CD4-positive, alpha-beta T cell (primary cell): ENCODE measurements around the gene SZT2. TPM values are rescaled to one million over a fixed set of nuclear protein-coding genes. Genes with fewer than 3 reads are reported as not detected.

Source experiments
- ATAC-seq: fragments of 200-7000 bp; cut with Tn5 transposase; one replicate; pipeline ENCODE4 v1.10.0; 2022; ENCODE audit warnings: mild to moderate bottlenecking; ENCODE audit not compliant: poor library complexity
- CTCF ChIA-PET: fragments of 350-600 bp; sonication (Branson Sonifier 250); formaldehyde crosslinking; loops from one replicate; lab custom pipeline; 2021; ENCODE audit warnings: antibody characterized with exemption, inconsistent platforms; lab: Charles Lee
- POLR2A ChIA-PET: fragments of 350-600 bp; sonication (Branson Sonifier 250); formaldehyde crosslinking; loops from one replicate; lab custom pipeline; 2021; ENCODE audit warnings: antibody characterized with exemption, inconsistent platforms; lab: Charles Lee
- DNase-seq, 14 experiments: peaks; one replicate each; pipeline ENCODE4 v3.0.0-alpha.2; 2013 to 2020; ENCODE audit warnings: mixed read lengths in 2 of 14
- H3K27ac ChIP-seq, 2 donors: one replicate each; pipeline versions ENCODE4 v1.5.1 to v1.7.0; 2013; ENCODE audit warnings: low read length in 2 of 2, low read depth in 1 of 2, mild to moderate bottlenecking in 1 of 2
- H3K27me3 ChIP-seq, 2 experiments: 1 replicate in 1 of 2; 2 replicates in 1 of 2; pipeline versions ENCODE4 v1.6.1 to v1.7.0; 2013; ENCODE audit warnings: low read length in 2 of 2, control low read depth in 1 of 2, mild to moderate bottlenecking in 1 of 2, moderate library complexity in 1 of 2; ENCODE audit not compliant: insufficient read depth in 2 of 2, control insufficient read depth in 1 of 2
- H3K36me3 ChIP-seq: one replicate; pipeline ENCODE4 v1.6.1; 2013; ENCODE audit warnings: low read length, control low read depth; ENCODE audit not compliant: insufficient read depth
- H3K4me1 ChIP-seq: one replicate; pipeline ENCODE4 v1.6.1; 2013; ENCODE audit warnings: low read length, control low read depth; ENCODE audit not compliant: insufficient read depth
- H3K4me3 ChIP-seq: one replicate; pipeline ENCODE4 v1.5.1; 2013; ENCODE audit warnings: mild to moderate bottlenecking, low read length, moderate library complexity
- H3K9me3 ChIP-seq, 2 experiments: 1 replicate in 1 of 2; 2 replicates in 1 of 2; pipeline versions ENCODE4 v1.6.1 to v1.7.0; 2013; ENCODE audit warnings: low read length in 2 of 2, mild to moderate bottlenecking in 2 of 2, control low read depth in 1 of 2, moderate library complexity in 1 of 2; ENCODE audit not compliant: control insufficient read depth in 1 of 2, insufficient read depth in 1 of 2
- H3K27ac Mint-ChIP-seq: one replicate; pipeline ENCODE4 v1.8.0; 2020; ENCODE audit warnings: mixed read lengths
- H3K27me3 Mint-ChIP-seq: one replicate; pipeline ENCODE4 v1.8.0; 2021; ENCODE audit warnings: mixed read lengths
- H3K36me3 Mint-ChIP-seq: one replicate; pipeline ENCODE4 v1.8.0; 2021; ENCODE audit warnings: low read depth, mixed read lengths
- H3K4me1 Mint-ChIP-seq: one replicate; pipeline ENCODE4 v1.8.0; 2021; ENCODE audit warnings: low read depth, mixed read lengths
- H3K4me3 Mint-ChIP-seq: one replicate; pipeline ENCODE4 v1.8.0; 2020; ENCODE audit warnings: mild to moderate bottlenecking, mixed read lengths
- H3K9me3 Mint-ChIP-seq: one replicate; pipeline ENCODE4 v1.8.0; 2020; ENCODE audit warnings: mixed read lengths
- CTCF ChIP-seq: fragments of 200-600 bp; IDR thresholded peaks from one replicate; pipeline ENCODE4 v1.8.0; 2022; ENCODE audit warnings: antibody characterized with exemption, mild to moderate bottlenecking
- intact Hi-C, 2 experiments: fragments of 100-400 bp; cut with DNase I in 1 of 2; cut with micrococcal nuclease in 1 of 2; formaldehyde crosslinking; loops; one replicate each; pipeline versions ENCODE4 v1.15.1 to v1.9.0; 2023 to 2025; cut with DNase I, micrococcal nuclease
- total RNA-seq, 174 experiments: library from RNA in 2 of 174; stranded (reverse) in 2 of 174; gene quantifications; one replicate each; pipeline ENCODE4 v1.2.3 and lab custom pipeline; 2021 to 2026

SZT2 gene
- total RNA-seq, 2 experiments from 2014 or later, result 69.7 to 72.5 TPM

- POLR2A ChIA-PET, result no interaction called here
- Mint-ChIP-seq H3K27me3 (no peaks in the 10 kb centered on the region), H3K4me1 (no peaks in the 10 kb centered on the region), H3K9me3 (no peaks in the 10 kb centered on the region), H3K27ac (no peak overlapping the region), H3K4me3 (no peak overlapping the region), H3K36me3 (peaks cover 46% of the 10 kb centered on the region)
- TF ChIP-seq CTCF, result no peak
- ATAC-seq, result no peak
- H3K4me3 ChIP-seq, result no peak overlapping the region
- DNase-seq, result no peak
- H3K36me3 ChIP-seq, result peaks cover 91% of the 10 kb centered on the region
- CTCF ChIA-PET, result no interaction called here
- H3K27me3 ChIP-seq, result no peaks in the 10 kb centered on the region
- H3K9me3 ChIP-seq, result no peaks in the 10 kb centered on the region
- intact Hi-C loops, result no loop called here
- no peaks in the 10 kb centered on the region for H3K4me1 ChIP-seq
- H3K27ac ChIP-seq, result no peak overlapping the region
Measured at GRCh38 chr1:43425045-43425444, 35.3 kb downstream of the SZT2 start.

- no peak for TF ChIP-seq CTCF
- H3K4me1 Mint-ChIP-seq, result no peaks in the 10 kb centered on the region
- H3K27me3 ChIP-seq, result no peaks in the 10 kb centered on the region
- H3K9me3 Mint-ChIP-seq, result no peaks in the 10 kb centered on the region
- ChIA-PET POLR2A (no interaction called here), CTCF (no interaction called here)
- no peak overlapping the region for H3K27ac ChIP-seq
- H3K4me1 ChIP-seq, result no peaks in the 10 kb centered on the region
- DNase-seq (no peak), ATAC-seq (no peak)
- H3K4me3 ChIP-seq, result no peak overlapping the region
- intact Hi-C loops, result no loop called here
- no peaks in the 10 kb centered on the region for H3K27me3 Mint-ChIP-seq
- no peaks in the 10 kb centered on the region for H3K9me3 ChIP-seq
- H3K4me3 Mint-ChIP-seq, result no peak overlapping the region
- H3K36me3 Mint-ChIP-seq, result peaks cover 58% of the 10 kb centered on the region
- no peak overlapping the region for H3K27ac Mint-ChIP-seq
- H3K36me3 ChIP-seq, result peaks cover 91% of the 10 kb centered on the region
Measured at GRCh38 chr1:43426221-43426620, 36.5 kb downstream of the SZT2 start.

- no peaks in the 10 kb centered on the region for H3K4me1 ChIP-seq
- intact Hi-C loops, result no loop called here
- no peak for TF ChIP-seq CTCF
- ATAC-seq (no peak), DNase-seq (no peak)
- CTCF ChIA-PET, result no interaction called here
- no peak overlapping the region for H3K4me3 Mint-ChIP-seq
- H3K36me3 Mint-ChIP-seq, result peaks cover 71% of the 10 kb centered on the region
- H3K36me3 ChIP-seq, result peaks cover 93% of the 10 kb centered on the region
- no peaks in the 10 kb centered on the region for H3K27me3 Mint-ChIP-seq
- H3K4me1 Mint-ChIP-seq, result no peaks in the 10 kb centered on the region
- POLR2A ChIA-PET, result interaction anchor here (2.0 kb wide), 1 partner anchor 26 kb away, joined by 5 read pairs; the partner anchor contains the start of gene HYI
- no peaks in the 10 kb centered on the region for H3K27me3 ChIP-seq
- no peaks in the 10 kb centered on the region for H3K9me3 ChIP-seq
- H3K27ac ChIP-seq, result no peak overlapping the region
- no peak overlapping the region for H3K4me3 ChIP-seq
- no peak overlapping the region for H3K27ac Mint-ChIP-seq
- no peaks in the 10 kb centered on the region for H3K9me3 Mint-ChIP-seq
Measured at GRCh38 chr1:43427524-43427923, 37.8 kb downstream of the SZT2 start.
